ENCODE measurements around the gene PLA2G4B.

Gene PLA2G4B

GRCh38 chr15:41891226-41891625 is 52.6 kb downstream of the PLA2G4B start:
- no peak overlapping the region for H3K4me2 ChIP-seq
- peaks cover 3% of the 10 kb centered on the region for H3K4me1 ChIP-seq (ENCODE audit: low read depth, poor library complexity, severe bottlenecking)
- H3K27me3 ChIP-seq (ENCODE audit: insufficient read depth, low read depth), result no peaks in the 10 kb centered on the region
- H4K20me1 ChIP-seq (ENCODE audit: insufficient read depth), result no peaks in the 10 kb centered on the region
- no peaks in the 10 kb centered on the region for H3K36me3 ChIP-seq (ENCODE audit: insufficient read depth)
- H3K79me2 ChIP-seq (ENCODE audit: insufficient read depth, low read depth), result no peaks in the 10 kb centered on the region
- H2AFZ ChIP-seq (ENCODE audit: low read depth), result no peak overlapping the region
- no peak overlapping the region for H3K4me3 ChIP-seq (IDR thresholded peaks at IDR 0.05; ENCODE audit: insufficient read depth, low read depth, low read length)
- no peak overlapping the region for H3K27ac ChIP-seq
- no peak overlapping the region for H3K9ac ChIP-seq
- TF ChIP-seq CTCF (conservative IDR thresholded peaks at IDR 0.05; ENCODE audit: low read depth, low read length), result no peak

GRCh38 chr15:41891946-41892345 is 53.3 kb downstream of the PLA2G4B start:
- no peaks in the 10 kb centered on the region for H3K27me3 ChIP-seq (ENCODE audit: insufficient read depth, low read depth)
- H3K4me1 ChIP-seq (ENCODE audit: low read depth, poor library complexity, severe bottlenecking), result peaks cover 3% of the 10 kb centered on the region

GRCh38 chr15:41892621-41893421 is 54.2 kb downstream of the PLA2G4B start:
- Histone ChIP-seq H4K20me1 (ENCODE audit: insufficient read depth) (no peaks in the 10 kb centered on the region), H3K27ac (no peak overlapping the region), H3K27me3 (ENCODE audit: insufficient read depth, low read depth) (no peaks in the 10 kb centered on the region), H3K9ac (no peak overlapping the region), H3K4me2 (no peak overlapping the region), H3K36me3 (ENCODE audit: insufficient read depth) (no peaks in the 10 kb centered on the region), H3K79me2 (ENCODE audit: insufficient read depth, low read depth) (no peaks in the 10 kb centered on the region), H3K4me1 (ENCODE audit: low read depth, poor library complexity, severe bottlenecking) (peaks cover 3% of the 10 kb centered on the region), H2AFZ (ENCODE audit: low read depth) (no peak overlapping the region), H3K4me3 (IDR thresholded peaks at IDR 0.05; ENCODE audit: insufficient read depth, low read depth, low read length) (no peak overlapping the region)
- TF ChIP-seq CTCF (conservative IDR thresholded peaks at IDR 0.05; ENCODE audit: low read depth, low read length), result no peak

More at GRCh38 chr15:41891946-41892345, 53.3 kb downstream of the PLA2G4B start:
- Histone ChIP-seq H2AFZ (ENCODE audit: low read depth) (no peak overlapping the region), H3K36me3 (ENCODE audit: insufficient read depth) (no peaks in the 10 kb centered on the region), H3K9ac (no peak overlapping the region), H3K79me2 (ENCODE audit: insufficient read depth, low read depth) (no peaks in the 10 kb centered on the region), H4K20me1 (ENCODE audit: insufficient read depth) (no peaks in the 10 kb centered on the region), H3K27ac (no peak overlapping the region), H3K4me3 (IDR thresholded peaks at IDR 0.05; ENCODE audit: insufficient read depth, low read depth, low read length) (no peak overlapping the region), H3K4me2 (no peak overlapping the region)
- TF ChIP-seq CTCF (conservative IDR thresholded peaks at IDR 0.05; ENCODE audit: low read depth, low read length), result no peak

- Histone ChIP-seq H3K27me3 (ENCODE audit: insufficient read depth, low read depth) (no peaks in the 10 kb centered on the region), H3K4me3 (IDR thresholded peaks at IDR 0.05; ENCODE audit: insufficient read depth, low read depth, low read length) (no peak within 1 kb of the TSS), H3K36me3 (ENCODE audit: insufficient read depth) (no peaks in the 10 kb centered on the region), H3K9ac (no peak within 1 kb of the TSS), H4K20me1 (ENCODE audit: insufficient read depth) (no peaks in the 10 kb centered on the region), H3K79me2 (ENCODE audit: insufficient read depth, low read depth) (no peaks in the 10 kb centered on the region), H3K27ac (no peak within 1 kb of the TSS), H2AFZ (ENCODE audit: low read depth) (no peak within 1 kb of the TSS), H3K4me1 (ENCODE audit: low read depth, poor library complexity, severe bottlenecking) (peaks cover 1% of the 10 kb centered on the region), H3K4me2 (no peak within 1 kb of the TSS)
- no peak for TF ChIP-seq CTCF (conservative IDR thresholded peaks at IDR 0.05; ENCODE audit: low read depth, low read length)
Observed at GRCh38 chr15:41893422-41894250, 55.0 kb downstream of the PLA2G4B start, which contains the start of gene SPTBN5. TSS of gene SPTBN5 (minus strand) at chr15:41894053. CDS start at chr15:41893497, 556 bp downstream.
